Brain microvascular endothelial cell (primary cell): ENCODE data around the gene TNF.
A peak's percentile ranks its signal among the peaks of the same experiment; 100 is the strongest.

ENCODE experiments used
- DNase-seq: peaks from one replicate; pipeline ENCODE4 v3.0.0-alpha.2; 2020
- H3K27ac ChIP-seq: fragments of 250-450 bp; sonication (Bioruptor Pico); 2 replicates; pipeline ENCODE4 v1.5.1; 2020; ENCODE audit warnings: mild to moderate bottlenecking, moderate library complexity
- H3K27me3 ChIP-seq: fragments of 250-450 bp; sonication (Bioruptor Pico); replicated peaks from 2 replicates; pipeline ENCODE4 v1.5.1; 2020; ENCODE audit warnings: mild to moderate bottlenecking
- H3K36me3 ChIP-seq: fragments of 250-450 bp; sonication (Bioruptor Pico); replicated peaks from 2 replicates; pipeline ENCODE4 v1.5.1; 2020; ENCODE audit warnings: mild to moderate bottlenecking
- H3K4me3 ChIP-seq: 2 replicates; pipeline ENCODE4 v1.5.1; 2011; ENCODE audit warnings: low read depth, mild to moderate bottlenecking, control low read depth, low read length, moderate library complexity
- CTCF ChIP-seq: IDR thresholded peaks from 2 replicates; pipeline ENCODE4 v1.5.1; 2011; ENCODE audit warnings: low read depth, mild to moderate bottlenecking, moderate library complexity, low read length, control low read depth, inconsistent platforms; ENCODE audit errors: missing control alignments
- in situ Hi-C: cut with HindIII; loops from 2 replicates; pipeline ENCODE4 v1.10.0; 2017; ENCODE audit warnings: low sequenced_read_pairs, low pct_ligation_motif_present

The TNF gene

GRCh38 chr6:31534011-31534410 is 41.4 kb upstream of the TNF start:
- H3K36me3 ChIP-seq: peaks cover 93% of the 10 kb centered on the region
- H3K4me3 ChIP-seq: no peak overlapping the region
- no peak for DNase-seq
- in situ Hi-C loops: no loop called here
- no peak overlapping the region for H3K27ac ChIP-seq
- no peak for TF ChIP-seq CTCF
- no peaks in the 10 kb centered on the region for H3K27me3 ChIP-seq

GRCh38 chr6:31534521-31535040 is 40.8 kb upstream of the TNF start:
- Histone ChIP-seq H3K27me3 (no peaks in the 10 kb centered on the region), H3K27ac (no peak overlapping the region), H3K36me3 (peaks cover 95% of the 10 kb centered on the region), H3K4me3 (no peak overlapping the region)
- TF ChIP-seq CTCF: no peak
- DNase-seq: no peak
- in situ Hi-C loops: no loop called here

- Histone ChIP-seq H3K36me3 (peaks cover 94% of the 10 kb centered on the region), H3K27ac (no peak overlapping the region), H3K27me3 (no peaks in the 10 kb centered on the region), H3K4me3 (no peak overlapping the region)
- DNase-seq: no peak
- in situ Hi-C loops: no loop called here
- TF ChIP-seq CTCF: no peak
These were observed 39.6 kb upstream of the TNF start for GRCh38 chr6:31535538-31536324.

GRCh38 chr6:31538805-31539400 is 36.5 kb upstream of the TNF start:
- Histone ChIP-seq H3K4me3 (peak overlapping the region; percentile 97), H3K27ac (no peak overlapping the region), H3K36me3 (peaks cover 71% of the 10 kb centered on the region), H3K27me3 (no peaks in the 10 kb centered on the region)
- no peak for TF ChIP-seq CTCF
- in situ Hi-C loops: no loop called here
- DNase-seq: no peak

GRCh38 chr6:31540640-31541039 is 34.7 kb upstream of the TNF start:
- DNase-seq: no peak
- H3K27me3 ChIP-seq: no peaks in the 10 kb centered on the region
- peak overlapping the region; percentile 99 for H3K27ac ChIP-seq
- H3K36me3 ChIP-seq: peaks cover 54% of the 10 kb centered on the region
- no peak for TF ChIP-seq CTCF
- H3K4me3 ChIP-seq: peak overlapping the region; percentile 97
- in situ Hi-C loops: no loop called here
